ENCODE results near the gene CCT3. TPM values are rescaled to one million over a fixed set of nuclear protein-coding genes. Genes with fewer than 3 reads are reported as not detected.

CCT3 gene
- total RNA-seq, 3 donors from 2014 or later (not counting 1 experiment from before 2014, with no cell fraction given) = 70.3 to 87.5 (median 79.8) TPM

GRCh38 chr1:156262461-156263287 is 75.4 kb downstream of the CCT3 start:
- no peaks in the 10 kb centered on the region for H3K27me3 ChIP-seq (ENCODE audit: control insufficient read depth, insufficient read depth, low read length)
- WGBS (ENCODE audit: insufficient coverage) = 94% methylated on average over 9 of the region's 9 CpGs
- Mint-ChIP-seq H3K4me3 (no peak overlapping the region), H3K27me3 (ENCODE audit: low read depth in 2 of 2) (no peaks in the 10 kb centered on the region), H3K4me1 (peaks cover 7 to 12% of the 10 kb centered on the region in 2 donors), H3K27ac (peak overlapping the region in 1 of 2 donors; percentile 44), H3K9me3 (no peaks in the 10 kb centered on the region), H3K36me3 (peaks cover 33% of the 10 kb centered on the region)
- DNase-seq (no peak), ATAC-seq (no peak)
- no peaks in the 10 kb centered on the region for H3K9me3 ChIP-seq (ENCODE audit: control insufficient read depth, insufficient read depth, low read length)
- no peak overlapping the region for H3K27ac ChIP-seq (ENCODE audit: low read length)
- no peak overlapping the region for H3K4me3 ChIP-seq (ENCODE audit: low read length)
- H3K36me3 ChIP-seq (ENCODE audit: control insufficient read depth, insufficient read depth, low read length) = peaks cover 79% of the 10 kb centered on the region
- TF ChIP-seq, protein P1, sequence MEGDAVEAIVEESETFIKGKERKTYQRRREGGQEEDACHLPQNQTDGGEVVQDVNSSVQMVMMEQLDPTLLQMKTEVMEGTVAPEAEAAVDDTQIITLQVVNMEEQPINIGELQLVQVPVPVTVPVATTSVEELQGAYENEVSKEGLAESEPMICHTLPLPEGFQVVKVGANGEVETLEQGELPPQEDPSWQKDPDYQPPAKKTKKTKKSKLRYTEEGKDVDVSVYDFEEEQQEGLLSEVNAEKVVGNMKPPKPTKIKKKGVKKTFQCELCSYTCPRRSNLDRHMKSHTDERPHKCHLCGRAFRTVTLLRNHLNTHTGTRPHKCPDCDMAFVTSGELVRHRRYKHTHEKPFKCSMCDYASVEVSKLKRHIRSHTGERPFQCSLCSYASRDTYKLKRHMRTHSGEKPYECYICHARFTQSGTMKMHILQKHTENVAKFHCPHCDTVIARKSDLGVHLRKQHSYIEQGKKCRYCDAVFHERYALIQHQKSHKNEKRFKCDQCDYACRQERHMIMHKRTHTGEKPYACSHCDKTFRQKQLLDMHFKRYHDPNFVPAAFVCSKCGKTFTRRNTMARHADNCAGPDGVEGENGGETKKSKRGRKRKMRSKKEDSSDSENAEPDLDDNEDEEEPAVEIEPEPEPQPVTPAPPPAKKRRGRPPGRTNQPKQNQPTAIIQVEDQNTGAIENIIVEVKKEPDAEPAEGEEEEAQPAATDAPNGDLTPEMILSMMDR (IDR thresholded peaks at IDR 0.05) = no peak
- H3K4me1 ChIP-seq (ENCODE audit: control insufficient read depth, insufficient read depth, low read length) = no peaks in the 10 kb centered on the region
- intact Hi-C loops (cut with micrococcal nuclease) = no loop called here

- H3K9me3 Mint-ChIP-seq = no peaks in the 10 kb centered on the region
- peaks cover 23% of the 10 kb centered on the region for H3K36me3 Mint-ChIP-seq
- ATAC-seq (no peak), DNase-seq (no peak)
- Histone ChIP-seq H3K4me1 (ENCODE audit: control insufficient read depth, insufficient read depth, low read length) (no peaks in the 10 kb centered on the region), H3K4me3 (ENCODE audit: low read length) (no peak overlapping the region), H3K27me3 (ENCODE audit: control insufficient read depth, insufficient read depth, low read length) (no peaks in the 10 kb centered on the region), H3K36me3 (ENCODE audit: control insufficient read depth, insufficient read depth, low read length) (peaks cover 74% of the 10 kb centered on the region), H3K27ac (ENCODE audit: low read length) (no peak overlapping the region), H3K9me3 (ENCODE audit: control insufficient read depth, insufficient read depth, low read length) (no peaks in the 10 kb centered on the region)
- TF ChIP-seq, protein P1 (IDR thresholded peaks at IDR 0.05) = no peak
- intact Hi-C loops (cut with micrococcal nuclease) = no loop called here
- peak overlapping the region in 1 of 2 donors; percentile 21 for H3K27ac Mint-ChIP-seq
- peaks cover 9 to 13% of the 10 kb centered on the region in 2 donors for H3K4me1 Mint-ChIP-seq
- no peaks in the 10 kb centered on the region for H3K27me3 Mint-ChIP-seq (ENCODE audit: low read depth in 2 of 2)
- no peak overlapping the region for H3K4me3 Mint-ChIP-seq
- 100% methylated on average over 2 of the region's 2 CpGs for WGBS (ENCODE audit: insufficient coverage)
These were observed 77.2 kb downstream of the CCT3 start for GRCh38 chr1:156260896-156261295.

DNA sequence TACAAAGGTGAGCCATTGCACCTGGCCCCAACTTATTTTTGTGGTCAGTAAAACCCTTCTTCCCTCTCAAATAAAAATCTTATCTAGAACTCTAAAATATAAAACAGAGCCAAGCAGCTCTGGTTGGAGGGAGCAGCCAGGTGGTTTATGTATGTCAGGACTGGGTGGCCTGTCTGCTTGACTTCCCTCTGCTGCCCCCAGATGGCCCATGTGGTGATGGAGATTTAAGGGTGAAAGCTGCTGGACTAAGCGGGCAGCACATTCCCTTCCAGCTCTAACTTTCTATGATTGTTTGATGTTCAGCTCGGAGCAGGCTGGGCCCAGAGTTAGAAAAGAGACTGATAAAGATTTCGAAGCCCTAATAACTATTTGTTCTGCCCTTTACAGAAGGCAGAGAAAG is 78.3 kb downstream of the CCT3 start:
- no peaks in the 10 kb centered on the region for H3K9me3 Mint-ChIP-seq
- H3K27ac Mint-ChIP-seq = no peak overlapping the region
- no peak overlapping the region for H3K27ac ChIP-seq (ENCODE audit: low read length)
- no peak for DNase-seq
- peaks cover 68% of the 10 kb centered on the region for H3K36me3 ChIP-seq (ENCODE audit: control insufficient read depth, insufficient read depth, low read length)
- H3K27me3 ChIP-seq (ENCODE audit: control insufficient read depth, insufficient read depth, low read length) = no peaks in the 10 kb centered on the region
- H3K36me3 Mint-ChIP-seq = peaks cover 15% of the 10 kb centered on the region
- ATAC-seq = no peak
- H3K4me1 ChIP-seq (ENCODE audit: control insufficient read depth, insufficient read depth, low read length) = no peaks in the 10 kb centered on the region
- WGBS (ENCODE audit: insufficient coverage) = 100% methylated on average over 1 of the region's 3 CpGs
- no peak overlapping the region for H3K4me3 Mint-ChIP-seq
- TF ChIP-seq, protein P1 (IDR thresholded peaks at IDR 0.05) = no peak
- H3K4me1 Mint-ChIP-seq = peaks cover 7 to 9% of the 10 kb centered on the region in 2 donors
- no peak overlapping the region for H3K4me3 ChIP-seq (ENCODE audit: low read length)
- H3K27me3 Mint-ChIP-seq (ENCODE audit: low read depth in 2 of 2) = no peaks in the 10 kb centered on the region
- H3K9me3 ChIP-seq (ENCODE audit: control insufficient read depth, insufficient read depth, low read length) = no peaks in the 10 kb centered on the region
- intact Hi-C loops (cut with micrococcal nuclease) = no loop called here

Other genes with a start within 250 kb of the CCT3 start
- gene LMNA, start 223.6 kb downstream of the CCT3 start, total RNA-seq = 100 to 1,000 TPM; 201 to 504 (median 273) TPM
- 10 to 100 TPM in 1 of 3 donors, 1 to 10 TPM in 2; 2.6 to 13.0 (median 7.0) TPM for gene SEMA4A, start 184.7 kb downstream of the CCT3 start, total RNA-seq
- gene SLC25A44, start 144.2 kb downstream of the CCT3 start, total RNA-seq = 10 to 100 TPM; 17.1 to 49.2 (median 22.0) TPM
- gene PMF1, start 125.3 kb downstream of the CCT3 start, total RNA-seq = 10 to 100 TPM; 61.5 to 70.3 (median 64.0) TPM
- gene BGLAP, start 96.1 kb downstream of the CCT3 start, total RNA-seq = 1 to 10 TPM in 2 of 3 donors, under 1 TPM in 1; 0.45 to 1.6 (median 1.1) TPM
- gene PAQR6, start 90.2 kb downstream of the CCT3 start, total RNA-seq = 1 to 10 TPM; 2.6 to 5.5 (median 3.5) TPM
- gene SMG5, start 55.5 kb downstream of the CCT3 start, total RNA-seq = 10 to 100 TPM; 76.7 to 93.9 (median 87.6) TPM
- gene TMEM79, start 54.0 kb downstream of the CCT3 start, total RNA-seq = 1 to 10 TPM; 3.3 to 5.8 (median 5.0) TPM
- gene GLMP, start 42.6 kb downstream of the CCT3 start, total RNA-seq = 10 to 100 TPM; 22.9 to 29.1 (median 26.8) TPM
- under 1 TPM in 1 of 3 donors, not detected in 2; 0.42 TPM for gene VHLL, start 39.0 kb downstream of the CCT3 start, total RNA-seq
- not detected for gene TSACC, start 234 bp upstream of the CCT3 start, total RNA-seq
- gene RHBG, start 30.9 kb upstream of the CCT3 start, total RNA-seq = not detected
- 100 to 1,000 TPM; 232 to 298 (median 284) TPM for gene MEF2D, start 162.5 kb upstream of the CCT3 start, total RNA-seq
- under 1 TPM; 0.08 to 0.21 (median 0.14) TPM for gene IQGAP3, start 234.3 kb upstream of the CCT3 start, total RNA-seq
- gene TTC24, start 241.4 kb upstream of the CCT3 start, total RNA-seq = 1 to 10 TPM; 3.3 to 4.1 (median 4.0) TPM